T1000 (cell line): ENCODE results near the gene ESR1.
"Not testable (repeated sequence)": the region's sequence is repeated elsewhere in the genome, so short reads cannot be mapped to it uniquely, and the experiment has no call there.

Experiments used
- DNase-seq: peaks from one replicate; lab custom pipeline; 2025; ENCODE audit warnings: mixed read lengths; lab: John Stamatoyannopoulos, UW

The ESR1 gene

DNA sequence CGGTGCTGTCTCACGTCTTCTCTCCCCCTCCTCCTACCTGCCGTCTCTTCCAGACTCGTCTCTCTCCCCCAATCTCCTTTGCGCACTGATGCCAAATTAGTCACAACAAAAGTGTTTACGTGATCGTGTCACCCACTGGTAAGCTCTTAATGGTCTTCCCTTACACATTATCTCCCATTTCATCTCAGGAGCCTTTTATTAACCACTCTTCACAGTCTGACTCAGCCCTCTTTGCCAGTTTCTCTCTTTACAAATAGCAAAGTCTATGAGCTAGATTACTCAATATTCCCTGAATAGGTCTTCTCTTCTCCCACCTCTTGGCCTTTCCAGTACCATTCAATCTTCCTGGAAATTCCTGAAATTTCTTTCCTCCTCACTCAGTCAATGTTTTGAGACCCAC lies 247.0 kb downstream of the ESR1 start:
- peak; percentile 10 for DNase-seq

DNA sequence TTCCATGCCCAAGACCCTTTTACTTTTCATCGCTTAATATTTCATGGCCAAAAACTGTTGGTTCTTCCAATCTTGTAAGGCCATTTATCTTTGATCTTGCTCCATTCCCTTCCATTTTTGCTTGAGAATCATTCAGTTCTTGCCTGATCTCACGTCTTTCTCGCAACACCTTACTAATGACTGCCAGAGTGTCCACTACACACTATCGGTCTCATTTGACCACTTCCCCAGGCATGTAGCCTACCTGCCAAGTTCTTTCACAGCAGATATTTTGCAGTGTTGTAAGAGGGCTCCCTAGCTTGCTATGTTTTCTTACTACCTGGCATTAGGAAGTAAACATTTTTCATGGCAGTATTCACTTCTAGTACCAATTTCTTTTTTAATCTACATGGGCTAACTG lies 248.0 kb downstream of the ESR1 start:
- DNase-seq, result no peak

DNA sequence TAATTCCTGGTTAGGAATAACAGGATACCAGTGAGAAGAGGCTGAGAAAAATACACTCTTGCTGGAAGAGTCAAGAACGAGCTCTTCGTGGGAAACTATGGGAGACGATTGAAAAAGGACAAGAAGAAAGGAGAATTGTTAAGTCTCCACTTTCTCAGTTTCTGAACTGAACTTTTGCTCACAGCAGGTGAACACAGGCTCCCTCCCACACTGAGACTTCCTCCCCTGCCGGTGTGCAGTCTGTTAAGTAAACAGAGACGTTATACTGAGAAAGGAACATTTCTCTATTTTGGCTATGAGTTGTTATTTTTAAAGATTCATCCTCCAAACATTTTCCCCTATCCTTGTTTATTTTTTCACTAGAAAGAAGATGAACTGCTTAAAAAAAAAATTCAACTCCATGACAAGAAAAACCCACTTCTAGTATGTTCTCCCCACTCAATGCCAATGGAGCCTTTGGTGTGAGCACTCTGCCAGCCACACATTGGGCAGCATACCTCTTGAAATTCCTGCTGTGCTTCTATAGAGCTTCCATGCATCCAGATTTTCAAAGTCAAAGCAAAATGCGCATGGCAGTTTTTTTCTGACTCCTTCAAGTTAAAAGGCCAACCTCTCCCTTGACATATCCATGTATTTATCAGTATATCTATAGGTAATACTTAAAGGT lies 250.5 kb downstream of the ESR1 start:
- no peak for DNase-seq

DNA sequence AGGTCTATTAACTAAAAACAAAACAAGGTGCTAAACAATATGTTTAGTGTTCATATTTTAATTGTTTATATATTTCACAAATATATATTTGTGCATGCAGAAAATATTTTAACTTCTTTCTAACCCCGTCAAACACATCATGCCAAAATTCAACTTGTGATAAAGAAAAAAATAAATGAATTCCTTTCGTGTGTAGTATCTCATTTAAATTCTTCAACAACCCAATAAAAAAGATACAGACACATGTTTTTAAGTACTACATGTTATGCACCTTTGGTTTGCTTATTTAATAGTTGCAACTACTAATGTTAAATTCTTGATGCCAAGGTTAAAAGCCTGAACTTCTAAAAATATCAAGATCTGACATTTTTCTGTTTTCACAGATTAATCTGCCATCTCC lies 252.4 kb downstream of the ESR1 start:
- DNase-seq, result no peak

DNA sequence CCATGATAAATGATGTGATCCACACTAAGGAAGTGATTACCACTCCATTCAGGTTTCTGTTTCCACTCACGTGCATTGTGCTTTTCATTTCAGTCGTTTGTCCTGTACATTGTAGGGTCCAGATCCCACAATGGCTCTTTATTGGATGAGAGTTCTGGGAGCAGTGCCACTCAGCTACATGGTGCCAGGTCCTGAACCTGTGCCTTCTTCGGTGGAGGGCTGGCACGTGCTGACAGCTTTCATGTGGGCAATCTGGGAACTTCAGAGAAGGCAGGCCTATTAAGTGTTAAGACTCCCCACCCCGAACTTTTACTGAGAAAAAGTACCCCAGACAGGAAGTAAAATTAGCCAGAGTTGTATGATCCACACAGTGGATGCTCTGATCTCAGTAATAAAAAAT lies 255.0 kb downstream of the ESR1 start:
- no peak for DNase-seq

DNA sequence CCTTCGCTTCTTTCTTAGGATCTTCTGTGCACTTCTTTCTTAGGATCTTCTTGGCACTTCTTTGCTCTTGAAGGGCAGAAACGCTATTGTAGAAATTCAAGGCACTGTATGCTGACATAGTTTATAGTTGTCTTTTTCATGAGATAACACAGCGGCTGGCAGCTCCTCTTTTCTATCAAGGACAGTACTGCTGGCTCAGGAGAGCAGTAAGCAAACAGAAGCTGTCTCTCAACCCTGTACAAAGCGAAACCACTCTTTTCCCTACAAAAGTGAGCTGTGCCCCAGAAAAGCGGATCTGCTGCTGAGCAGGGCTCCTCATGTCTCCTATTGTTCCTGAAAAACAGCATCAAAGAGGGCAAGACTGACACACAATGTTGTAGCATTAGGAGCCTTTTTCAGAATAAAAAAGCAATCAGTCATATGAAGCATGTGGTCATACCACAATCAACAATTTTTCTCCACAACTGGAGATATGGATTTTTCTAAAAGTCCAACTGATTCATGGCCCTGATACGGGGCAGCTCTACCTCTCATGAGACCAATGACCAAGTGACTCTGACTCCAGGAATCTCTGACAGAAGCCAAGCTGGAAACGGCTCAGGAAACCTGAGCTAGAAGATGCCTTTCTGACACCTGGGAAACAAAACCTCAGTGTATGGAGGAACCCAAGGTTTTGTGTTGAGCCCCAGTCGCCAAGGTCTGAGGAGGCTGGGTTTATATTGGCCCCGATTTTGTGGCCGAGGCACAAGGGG lies 255.9 kb downstream of the ESR1 start:
- DNase-seq, result no peak

DNA sequence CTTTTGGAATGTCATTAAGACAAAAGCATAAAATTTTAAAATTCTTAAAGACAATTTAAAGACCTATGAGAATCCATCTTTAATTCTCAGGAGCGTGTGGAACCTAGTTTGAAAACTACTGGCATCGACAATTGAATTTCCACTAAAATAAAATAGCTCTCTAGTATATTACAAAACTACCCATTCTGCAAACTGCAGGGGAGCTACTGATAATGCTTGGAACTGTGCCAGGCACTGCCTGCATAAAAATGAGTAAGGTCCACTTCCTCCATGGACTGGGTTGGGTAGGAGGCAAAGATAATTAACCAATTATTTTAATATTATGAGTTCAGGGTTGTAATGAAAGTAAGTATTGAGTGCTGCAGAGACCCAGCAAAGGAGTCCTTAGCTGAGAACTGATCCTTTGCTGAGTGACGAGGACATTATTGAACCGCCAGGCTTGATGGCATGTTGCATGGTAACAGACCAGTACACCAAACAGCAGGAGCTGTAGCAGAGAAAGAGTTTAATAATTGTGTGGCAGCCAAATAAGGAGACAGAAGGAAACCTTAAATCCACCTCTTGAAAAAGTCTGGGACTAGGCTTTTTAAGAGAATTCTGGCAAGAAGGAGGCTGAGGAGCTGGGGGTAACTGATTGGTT lies 261.3 kb downstream of the ESR1 start:
- no peak for DNase-seq

DNA sequence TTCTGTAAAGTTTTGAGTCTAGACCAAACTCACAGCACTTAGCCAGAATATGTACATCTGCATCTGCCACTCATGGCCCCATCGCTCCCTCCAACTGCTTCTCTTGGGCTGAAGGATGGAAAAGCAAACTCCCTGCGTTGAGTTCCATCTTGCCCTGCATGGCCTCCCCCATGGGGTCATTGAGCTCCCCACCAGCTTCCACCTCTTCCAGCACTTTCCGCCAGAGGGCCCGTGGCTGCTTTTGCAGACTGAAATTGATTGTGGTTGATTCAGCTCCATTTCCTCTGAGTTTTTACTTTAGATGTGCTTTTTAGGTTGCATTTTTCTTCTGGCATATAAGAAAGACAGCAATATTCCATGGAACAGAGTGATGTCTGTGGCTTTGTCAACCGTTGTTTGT lies 263.1 kb downstream of the ESR1 start:
- DNase-seq, result no peak

DNA sequence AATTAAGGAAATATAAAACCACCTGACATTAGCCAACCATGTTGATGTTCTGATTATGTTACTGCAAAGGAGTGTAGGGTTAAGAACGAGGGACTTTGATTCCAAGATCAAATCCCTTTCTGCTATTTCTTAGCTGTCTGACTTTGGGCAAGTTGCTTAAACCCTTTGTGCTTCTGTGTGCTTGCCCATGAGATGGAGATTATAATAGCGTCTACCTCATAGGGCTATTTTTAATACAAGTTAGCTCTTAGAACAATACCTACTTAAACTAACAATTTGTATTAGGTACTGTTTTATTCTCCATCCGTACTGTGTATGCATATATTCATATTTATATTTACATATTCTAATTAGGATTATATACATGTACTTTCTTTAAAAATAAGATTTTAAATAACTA lies 263.8 kb downstream of the ESR1 start:
- no peak for DNase-seq

DNA sequence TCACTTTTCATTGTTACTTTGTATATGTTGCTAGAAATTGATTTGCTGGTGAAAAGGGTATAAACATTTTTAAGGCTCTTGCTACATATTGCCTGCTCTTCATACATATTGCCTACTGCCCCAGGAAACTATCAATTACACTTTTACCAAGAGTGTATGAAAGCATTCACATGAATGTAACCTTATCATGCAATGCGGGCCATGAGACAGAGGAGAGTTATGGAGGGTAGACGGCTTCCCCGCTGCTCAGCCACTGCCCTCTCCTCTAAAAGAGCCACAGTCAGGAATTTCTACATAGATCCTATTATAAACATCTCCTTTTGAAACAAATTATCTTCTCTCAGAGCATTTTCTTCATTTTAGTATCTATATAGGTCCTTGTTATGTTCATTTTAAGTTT lies 264.4 kb downstream of the ESR1 start:
- DNase-seq, result no peak

DNA sequence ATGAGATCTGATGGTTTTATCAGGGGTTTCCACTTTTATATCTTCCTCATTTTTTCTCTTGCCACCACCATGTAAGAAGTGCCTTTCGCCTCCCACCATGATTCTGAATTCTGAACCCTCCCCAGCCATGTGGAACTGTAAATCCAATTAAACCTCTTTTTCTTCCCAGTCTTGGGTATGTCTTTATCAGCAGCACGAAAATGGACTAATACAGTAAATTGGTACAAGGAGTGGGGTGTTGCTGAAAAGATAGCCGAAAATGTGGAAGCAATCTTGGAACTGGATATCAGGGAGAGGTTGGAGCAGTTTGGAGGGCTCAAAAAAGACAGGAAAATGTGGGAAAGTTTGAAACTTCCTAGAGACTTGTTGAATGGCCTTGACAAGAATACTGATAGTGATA lies 268.8 kb downstream of the ESR1 start:
- not testable (repeated sequence) for DNase-seq

DNA sequence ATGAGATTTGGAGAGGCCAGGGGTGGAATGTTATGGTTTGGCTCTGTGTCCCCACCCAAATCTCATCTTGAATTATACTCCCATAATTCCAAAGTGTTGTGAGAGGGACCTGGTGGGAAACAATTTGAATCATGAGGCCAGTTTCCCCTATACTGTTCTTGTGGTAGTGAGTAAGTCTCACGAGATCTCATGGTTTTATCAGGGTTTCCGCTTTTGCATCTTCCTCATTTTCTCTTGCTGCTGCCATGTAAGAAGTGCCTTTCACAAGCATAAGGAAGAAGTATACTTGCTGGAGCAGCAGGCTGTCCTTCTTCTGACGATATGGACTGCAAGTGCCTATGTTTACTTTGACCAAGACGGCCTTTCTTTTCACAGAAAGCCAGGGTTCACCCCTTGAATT lies 270.5 kb downstream of the ESR1 start:
- no peak for DNase-seq

DNA sequence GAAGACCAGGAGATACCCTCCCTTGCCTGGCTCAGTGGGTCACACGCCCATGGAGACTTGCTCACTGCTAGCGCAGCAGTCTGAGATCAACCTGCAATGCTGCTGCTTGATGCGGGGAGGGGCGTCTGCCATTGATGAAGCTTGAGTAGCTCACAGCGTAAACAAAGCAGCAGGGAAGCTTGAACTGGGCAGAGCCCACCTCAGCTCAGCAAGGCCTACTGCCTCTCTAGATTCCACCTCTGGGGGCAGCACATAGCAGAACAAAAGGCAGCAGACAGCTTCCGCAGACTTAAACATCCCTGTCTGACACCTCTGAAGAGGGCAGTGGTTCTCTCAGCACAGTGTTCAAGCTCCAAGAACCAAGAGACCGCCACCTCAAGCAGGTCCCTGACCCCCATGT lies 271.3 kb downstream of the ESR1 start:
- no peak for DNase-seq

DNA sequence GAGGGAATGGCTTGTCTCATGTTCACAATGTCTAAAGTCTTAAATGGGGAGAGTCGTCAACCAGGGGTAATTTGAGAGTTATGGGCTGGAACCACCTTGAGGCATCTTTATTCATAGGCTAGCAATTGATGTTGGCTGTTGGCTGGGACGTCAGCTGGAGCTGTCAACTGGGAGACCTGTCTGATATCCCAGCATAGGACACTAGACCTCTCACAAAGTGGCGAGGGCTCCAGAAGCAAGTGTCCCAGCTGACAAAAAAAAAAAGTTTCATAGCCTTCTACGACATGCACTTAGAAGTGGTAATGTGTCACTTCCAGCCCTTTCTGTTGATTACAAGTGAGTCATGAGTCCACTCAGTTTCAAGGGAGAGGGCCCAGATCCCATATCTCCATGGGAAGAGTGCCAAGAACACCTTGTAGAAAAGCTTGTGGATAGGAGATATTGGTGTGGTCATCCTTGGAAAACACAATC lies 278.0 kb downstream of the ESR1 start:
- no peak for DNase-seq

DNA sequence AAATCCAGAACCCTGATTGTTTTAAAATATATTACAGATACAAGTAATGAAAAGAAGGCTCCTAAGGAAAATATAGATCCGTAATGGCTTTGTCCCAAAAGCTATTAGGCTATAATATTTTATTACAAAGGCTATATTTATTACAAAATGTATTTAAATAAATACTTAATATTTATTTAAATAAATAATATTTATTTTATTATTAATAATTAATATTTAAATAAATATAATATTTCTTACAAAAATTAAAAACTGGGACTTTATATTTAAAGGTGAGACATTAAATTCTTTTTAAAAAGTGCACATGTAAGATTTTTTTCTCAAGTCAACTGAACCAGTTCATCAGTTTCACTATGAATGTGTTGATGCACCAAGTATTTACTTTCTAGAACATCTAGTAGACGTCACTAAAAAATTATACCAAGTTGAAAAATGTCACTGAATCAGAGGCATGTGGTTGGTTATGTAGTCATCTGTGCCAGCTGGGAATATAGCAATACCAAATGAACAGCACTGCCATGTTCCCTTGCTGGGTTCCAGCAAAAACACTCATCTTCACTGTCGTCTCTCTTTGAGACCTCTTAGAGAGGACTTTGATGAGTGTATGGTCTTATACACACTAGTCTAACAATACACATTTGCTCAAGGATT lies 278.9 kb downstream of the ESR1 start:
- DNase-seq, result no peak

DNA sequence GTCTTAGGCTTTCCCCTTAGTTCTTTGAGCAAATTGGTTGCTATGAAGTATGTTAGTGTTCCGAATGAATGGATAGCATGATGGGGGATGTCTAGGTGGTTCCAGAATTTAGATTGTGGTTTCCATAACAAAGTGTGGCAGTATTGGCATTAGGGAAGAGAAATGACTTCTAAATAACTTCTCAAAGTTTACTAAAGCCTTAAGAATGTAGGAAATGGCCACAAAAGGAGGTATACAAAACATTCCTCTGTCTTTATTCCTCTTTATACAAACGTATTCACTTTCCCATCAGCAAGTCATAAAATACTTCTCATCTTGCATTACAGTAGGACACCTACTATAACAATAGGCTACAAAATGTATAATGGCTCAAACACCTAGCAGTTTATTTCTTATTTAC lies 279.6 kb downstream of the ESR1 start:
- DNase-seq, result no peak

DNA sequence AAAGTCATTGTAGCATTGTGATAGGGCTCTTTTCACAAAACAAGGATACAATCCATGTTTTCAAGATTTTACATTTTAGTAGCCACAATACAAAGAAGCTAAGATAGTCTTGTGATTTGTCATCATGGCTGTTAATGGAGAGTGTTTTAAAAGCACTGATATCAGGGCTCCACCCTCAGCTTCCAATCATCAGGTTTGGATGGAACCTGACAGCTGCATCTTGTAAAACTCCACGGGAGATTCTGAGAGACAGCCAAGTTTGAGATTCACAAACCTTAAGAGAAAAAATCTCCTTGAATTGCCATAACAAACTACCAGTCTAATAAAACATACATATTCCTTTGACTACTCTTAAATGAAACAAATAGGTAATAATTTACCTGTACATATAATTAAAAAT lies 280.2 kb downstream of the ESR1 start:
- no peak for DNase-seq

DNA sequence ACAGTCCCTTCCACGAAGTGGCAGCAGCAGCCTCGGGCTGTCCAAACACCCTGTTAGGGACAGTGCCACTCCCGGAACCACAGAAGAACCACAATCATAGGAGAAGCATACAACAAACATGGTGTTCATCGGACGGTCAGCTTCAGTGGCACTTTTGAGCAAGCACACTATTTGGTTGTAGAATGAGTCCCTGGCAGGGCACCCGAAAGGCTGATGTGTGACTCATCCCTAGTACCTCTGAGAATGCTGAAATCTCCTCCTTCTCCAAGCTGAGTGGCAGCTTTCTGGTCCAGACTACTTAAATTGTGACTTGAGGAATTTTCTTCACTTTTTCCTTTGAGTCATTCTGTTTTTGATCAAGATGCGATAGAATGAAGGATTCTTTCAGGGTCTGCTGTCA lies 282.5 kb downstream of the ESR1 start:
- no peak for DNase-seq

DNA sequence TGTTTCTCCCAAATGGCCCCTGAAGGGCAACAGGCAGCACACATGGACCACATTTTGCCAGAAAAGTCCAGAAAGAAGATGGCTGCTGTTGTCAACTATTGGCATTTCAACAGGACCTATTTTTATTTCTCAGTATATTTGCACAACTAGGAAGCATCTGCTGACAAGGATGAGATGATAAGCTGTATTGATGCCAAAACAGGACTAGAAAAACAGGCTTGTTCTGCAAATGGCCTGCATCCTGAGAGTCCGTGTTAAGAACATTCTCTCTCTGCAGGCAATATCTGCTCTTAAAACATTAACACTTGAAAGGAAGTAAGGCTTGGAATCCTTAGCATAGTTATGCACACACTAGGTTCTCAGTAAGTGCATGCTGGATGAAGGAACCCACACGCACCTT lies 283.7 kb downstream of the ESR1 start:
- no peak for DNase-seq

DNA sequence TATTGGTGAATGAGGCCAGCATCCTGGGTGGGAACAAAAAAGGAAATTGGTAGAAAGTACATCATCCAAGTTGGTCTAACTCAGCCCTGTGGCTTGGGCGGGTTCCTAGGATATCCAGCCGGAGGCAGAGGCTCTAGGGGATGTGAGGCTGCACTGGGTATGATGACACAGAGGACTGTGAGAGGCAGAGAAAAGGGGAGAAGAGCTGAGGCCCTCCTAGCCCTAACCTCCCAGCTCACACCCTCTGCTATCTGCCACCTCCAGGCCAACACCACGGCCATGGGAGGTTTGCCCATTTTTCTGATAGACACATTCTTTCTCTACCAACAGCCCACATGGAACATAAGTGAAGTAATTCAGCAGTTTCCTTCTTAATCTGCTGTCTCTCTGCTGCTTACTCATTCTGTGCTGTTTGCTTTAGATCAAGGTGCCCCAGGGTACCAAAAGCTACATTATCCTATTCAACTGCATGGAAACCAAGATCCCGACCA lies 284.4 kb downstream of the ESR1 start:
- peak; percentile 59 for DNase-seq

DNA sequence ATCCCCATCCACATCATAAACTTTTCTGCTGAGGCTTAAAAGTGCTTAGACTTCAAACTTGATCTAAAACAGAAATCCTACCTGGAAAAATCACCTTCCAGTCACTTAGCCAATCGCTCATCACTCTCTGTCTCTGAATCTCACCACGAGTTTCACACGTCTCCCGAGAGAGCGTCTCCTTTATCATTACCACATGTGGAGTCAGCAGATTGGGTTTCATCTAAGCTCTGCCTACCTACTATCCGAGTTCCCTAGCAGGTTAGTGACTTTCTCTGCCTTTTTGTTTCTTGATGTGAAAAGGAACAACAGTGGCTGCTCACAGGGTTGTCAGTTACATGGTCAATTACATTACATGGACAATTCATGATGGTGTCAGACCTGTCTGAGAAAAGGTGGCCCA lies 286.2 kb downstream of the ESR1 start:
- no peak for DNase-seq

DNA sequence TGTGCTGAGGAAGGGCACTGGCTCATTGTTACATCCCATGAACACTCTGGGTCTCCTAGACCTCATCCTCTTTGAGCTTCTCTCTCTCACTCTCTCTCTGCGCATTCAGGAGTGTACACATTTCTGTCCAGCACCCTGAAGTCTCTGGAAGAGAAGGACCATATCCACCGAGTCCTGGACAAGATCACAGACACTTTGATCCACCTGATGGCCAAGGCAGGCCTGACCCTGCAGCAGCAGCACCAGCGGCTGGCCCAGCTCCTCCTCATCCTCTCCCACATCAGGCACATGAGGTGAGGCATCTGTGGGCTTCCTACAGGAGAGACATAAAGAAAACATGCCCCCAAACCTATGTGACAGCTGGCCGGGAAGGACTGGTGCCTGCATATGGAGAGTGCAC lies 286.8 kb downstream of the ESR1 start:
- no peak for DNase-seq
